Skeletal muscle satellite cell (primary cell): Measurements from ENCODE around the gene AMDHD2.
"Not testable (repeated sequence)": the region's sequence is repeated elsewhere in the genome, so short reads cannot be mapped to it uniquely, and the experiment has no call there.

Source experiments
- H3K27me3 ChIP-seq: 2 replicates; pipeline ENCODE4 v1.7.0; 2013; ENCODE audit warnings: low read length; ENCODE audit not compliant: control insufficient read depth, insufficient read depth
- H3K36me3 ChIP-seq: 2 replicates; pipeline ENCODE4 v1.7.0; 2013; ENCODE audit warnings: mild to moderate bottlenecking, control low read depth, low read length; ENCODE audit not compliant: insufficient read depth
- H3K4me1 ChIP-seq: 2 replicates; pipeline ENCODE4 v1.7.0; 2013; ENCODE audit warnings: low read length; ENCODE audit not compliant: control insufficient read depth, insufficient read depth
- H3K4me2 ChIP-seq: 2 replicates; pipeline ENCODE4 v1.7.0; 2013; ENCODE audit warnings: mild to moderate bottlenecking, low read length
- H3K4me3 ChIP-seq: 2 replicates; pipeline ENCODE4 v1.7.0; 2013; ENCODE audit warnings: low read length
- H3K9ac ChIP-seq: 2 replicates; pipeline ENCODE4 v1.7.0; 2013; ENCODE audit warnings: mild to moderate bottlenecking, low read depth, low read length, moderate library complexity
- H3K9me3 ChIP-seq: replicated peaks from 2 replicates; pipeline ENCODE4 v1.7.0; 2013; ENCODE audit warnings: mild to moderate bottlenecking, control low read depth, low read length

The AMDHD2 gene

DNA sequence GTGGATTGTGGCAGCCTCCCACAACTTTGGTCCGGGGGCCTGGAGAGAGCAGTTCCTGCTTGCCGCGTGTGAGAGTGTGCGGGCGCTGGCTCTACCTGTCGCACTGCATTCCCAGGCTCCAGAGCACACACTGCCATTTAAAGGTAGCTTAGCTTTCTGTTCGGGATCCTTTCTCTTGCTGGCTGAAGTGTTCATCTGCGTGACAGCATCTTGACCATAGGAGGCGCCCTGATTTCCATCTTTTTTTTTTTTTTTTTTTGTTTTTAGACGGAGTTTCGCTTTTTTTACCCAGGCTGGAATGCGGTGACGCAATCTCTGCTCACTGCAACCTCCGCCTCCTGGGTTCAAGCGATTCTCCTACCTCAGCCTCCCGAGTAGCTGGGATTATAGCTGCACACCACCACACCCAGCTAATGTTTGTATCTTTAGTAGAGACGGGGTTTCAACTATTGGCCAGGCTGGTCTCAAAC lies 31.3 kb downstream of the AMDHD2 start:
- H3K4me2 ChIP-seq, H3K9me3 ChIP-seq, H3K9ac ChIP-seq, H3K4me3 ChIP-seq, H3K4me1 ChIP-seq, H3K27me3 ChIP-seq, H3K36me3 ChIP-seq: not testable (repeated sequence)

DNA sequence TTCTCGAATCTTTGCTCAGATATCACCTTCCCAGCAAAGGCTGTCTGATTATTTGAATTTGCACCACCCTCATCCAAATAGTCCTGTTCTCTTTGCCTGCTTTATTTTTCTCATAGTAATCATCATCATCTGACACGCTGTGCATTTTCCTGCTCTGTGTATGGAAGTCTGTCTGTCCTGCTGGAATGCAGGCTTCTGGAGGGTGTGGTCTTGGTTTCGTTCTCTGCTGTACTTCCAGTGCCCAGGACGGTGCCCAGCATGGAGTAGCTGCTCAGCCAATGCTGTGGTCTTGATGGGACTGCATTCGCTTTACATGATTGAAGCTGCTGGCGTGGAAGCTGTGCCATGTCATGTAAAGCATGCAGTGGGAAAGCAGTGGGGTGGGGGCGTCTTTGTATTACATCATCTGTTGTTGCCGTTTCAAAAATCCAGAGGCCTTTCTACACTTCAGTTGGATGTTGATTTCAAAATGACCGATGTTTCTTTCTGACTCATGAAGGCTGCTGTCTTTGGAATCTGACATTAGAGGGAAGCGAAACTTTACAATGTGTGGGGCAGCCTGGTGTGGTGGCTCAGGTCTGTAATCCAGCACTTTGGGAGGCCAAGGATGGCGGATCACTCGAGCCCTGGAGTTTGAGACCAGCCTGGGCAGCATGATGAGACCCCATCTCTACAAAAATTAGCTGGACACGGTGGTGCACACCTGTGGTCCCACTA lies 34.7 kb downstream of the AMDHD2 start:
- not testable (repeated sequence) for H3K4me1 ChIP-seq, H3K4me2 ChIP-seq, H3K36me3 ChIP-seq, H3K4me3 ChIP-seq, H3K9me3 ChIP-seq, H3K9ac ChIP-seq, H3K27me3 ChIP-seq

DNA sequence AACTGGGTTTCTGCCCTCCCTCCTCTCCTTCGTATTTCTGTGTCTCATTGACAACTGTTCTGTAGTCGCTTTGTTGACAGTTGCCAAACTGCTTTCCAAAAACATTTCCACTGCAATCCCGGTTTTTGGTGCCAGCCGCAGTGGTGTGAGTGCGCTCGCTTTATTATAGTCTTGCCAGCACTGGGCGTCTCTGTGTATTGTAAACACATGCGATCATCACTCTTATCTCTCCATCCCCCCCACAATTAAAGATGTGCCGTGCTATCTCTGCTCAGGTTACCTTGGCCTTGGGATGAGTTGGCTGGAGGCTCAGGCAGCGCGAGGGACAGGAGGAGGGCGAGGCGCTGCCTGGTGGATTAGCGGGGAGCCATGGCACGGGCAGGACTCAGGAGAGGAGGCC lies 37.0 kb downstream of the AMDHD2 start:
- H3K36me3 ChIP-seq, H3K27me3 ChIP-seq, H3K4me3 ChIP-seq, H3K4me2 ChIP-seq, H3K4me1 ChIP-seq, H3K9me3 ChIP-seq, H3K9ac ChIP-seq: not testable (repeated sequence)

DNA sequence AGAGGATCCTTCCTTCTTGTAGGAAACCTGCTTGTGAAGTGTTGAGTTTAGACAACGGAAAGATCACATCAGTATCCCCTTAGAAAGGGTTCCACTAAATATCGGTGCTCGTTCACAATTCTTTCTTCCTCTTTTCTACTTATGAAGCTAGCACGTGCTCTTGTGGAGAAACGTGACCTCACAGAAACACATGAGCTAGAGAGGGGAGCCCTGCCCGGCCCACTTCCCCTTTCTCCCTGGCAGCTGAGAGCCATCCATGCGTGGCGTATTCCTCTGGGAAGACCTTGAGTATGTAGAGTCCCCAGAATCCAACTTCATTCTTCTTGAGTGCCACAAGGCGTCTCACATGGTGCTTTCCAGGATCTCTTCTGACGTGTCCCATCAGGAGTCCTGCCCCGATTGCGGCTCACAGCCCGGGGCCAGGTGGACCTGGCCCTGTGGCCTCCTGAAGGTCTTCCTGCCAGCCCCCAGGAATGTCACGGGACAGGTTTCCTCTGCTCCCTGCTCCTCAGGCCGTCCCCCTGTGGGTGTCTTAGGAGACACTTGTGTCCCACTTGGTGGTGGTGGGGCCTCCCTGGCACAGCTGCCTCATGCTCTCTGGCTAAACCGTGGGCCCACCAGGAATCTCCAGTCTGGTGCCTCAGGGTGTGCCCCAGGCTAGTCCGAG lies 40.1 kb downstream of the AMDHD2 start:
- H3K27me3 ChIP-seq, H3K9ac ChIP-seq, H3K4me2 ChIP-seq, H3K9me3 ChIP-seq, H3K4me3 ChIP-seq, H3K36me3 ChIP-seq, H3K4me1 ChIP-seq: not testable (repeated sequence)

DNA sequence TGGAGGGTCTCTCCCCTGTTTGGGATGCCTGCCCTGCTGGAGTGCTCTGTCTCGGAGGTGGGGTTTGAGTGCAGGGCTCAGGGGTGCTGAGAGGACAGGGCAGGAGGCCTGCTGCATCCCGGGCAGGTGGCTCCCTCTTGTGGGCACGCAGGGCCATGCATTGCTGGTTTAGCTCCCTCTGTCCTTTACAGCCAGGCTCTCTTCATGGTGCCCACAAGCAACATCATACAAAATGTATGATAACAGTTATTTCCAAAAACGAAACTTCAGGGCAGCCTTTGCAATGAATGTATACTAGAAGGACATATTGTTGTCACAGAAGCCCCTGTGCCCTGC lies 40.6 kb downstream of the AMDHD2 start:
- not testable (repeated sequence) for H3K27me3 ChIP-seq, H3K9ac ChIP-seq, H3K4me1 ChIP-seq, H3K9me3 ChIP-seq, H3K4me3 ChIP-seq, H3K4me2 ChIP-seq, H3K36me3 ChIP-seq

DNA sequence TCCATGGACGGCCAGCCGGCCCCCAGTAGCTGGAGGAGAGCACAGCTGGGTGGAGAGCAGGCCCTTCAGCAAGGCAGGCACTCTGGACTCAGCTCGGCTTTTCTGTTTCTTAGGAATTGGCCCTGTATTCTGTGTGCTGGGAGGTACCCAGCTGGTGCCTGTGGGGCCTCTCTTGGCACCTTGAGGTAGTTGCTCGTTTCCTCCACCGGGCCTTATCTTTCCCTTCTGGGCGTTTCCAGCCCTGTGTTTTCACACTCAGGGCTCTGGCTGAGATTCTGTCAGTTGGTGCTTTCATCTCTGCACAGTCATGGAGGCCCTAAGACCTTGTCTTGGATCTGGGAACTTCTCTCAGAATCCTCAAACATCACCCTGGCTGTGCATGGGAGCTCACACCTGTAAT lies 47.3 kb downstream of the AMDHD2 start:
- H3K36me3 ChIP-seq, H3K4me1 ChIP-seq, H3K9me3 ChIP-seq, H3K4me3 ChIP-seq, H3K4me2 ChIP-seq, H3K27me3 ChIP-seq, H3K9ac ChIP-seq: not testable (repeated sequence)

DNA sequence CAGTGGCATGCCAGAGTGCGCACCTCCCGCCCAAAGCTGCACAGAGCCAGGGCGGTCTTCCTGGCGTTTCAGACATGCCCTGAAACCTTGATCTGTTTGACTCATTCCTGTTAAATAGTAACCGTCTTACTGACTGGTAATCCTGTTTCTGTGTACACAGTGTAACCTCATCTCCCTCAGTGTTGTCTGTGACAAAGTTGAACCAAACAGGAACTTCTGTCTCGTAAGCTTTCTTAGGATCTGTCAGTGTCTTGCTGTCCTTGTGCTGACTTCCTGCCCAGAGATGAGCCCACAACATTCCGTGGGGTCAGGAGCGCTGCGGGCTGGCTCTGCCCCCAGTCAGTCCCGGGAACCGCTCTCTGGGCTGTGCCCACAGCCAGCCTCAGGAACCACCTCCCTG lies 48.4 kb downstream of the AMDHD2 start:
- H3K9me3 ChIP-seq, H3K36me3 ChIP-seq, H3K9ac ChIP-seq, H3K4me2 ChIP-seq, H3K4me3 ChIP-seq, H3K4me1 ChIP-seq, H3K27me3 ChIP-seq: not testable (repeated sequence)

DNA sequence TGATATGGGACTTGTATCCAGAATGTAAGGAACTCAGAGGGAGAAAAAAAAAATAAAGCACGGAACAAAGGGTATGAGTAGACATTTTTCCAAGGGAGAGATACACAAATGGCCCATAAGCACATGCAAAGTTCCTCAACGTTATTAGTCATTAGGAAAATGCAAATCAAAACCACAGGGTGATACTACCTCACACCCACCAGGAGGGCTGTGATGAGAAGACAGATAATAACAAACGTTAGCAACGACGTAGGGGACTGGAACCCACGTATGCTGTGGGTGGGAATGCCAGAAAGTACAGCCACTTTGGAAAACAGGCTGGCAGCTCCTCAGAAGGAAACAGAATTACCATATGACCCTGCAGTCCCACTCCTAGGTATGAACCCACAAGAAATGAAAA lies 52.5 kb downstream of the AMDHD2 start:
- H3K9me3 ChIP-seq, H3K4me1 ChIP-seq, H3K4me3 ChIP-seq, H3K4me2 ChIP-seq, H3K27me3 ChIP-seq, H3K9ac ChIP-seq, H3K36me3 ChIP-seq: not testable (repeated sequence)

DNA sequence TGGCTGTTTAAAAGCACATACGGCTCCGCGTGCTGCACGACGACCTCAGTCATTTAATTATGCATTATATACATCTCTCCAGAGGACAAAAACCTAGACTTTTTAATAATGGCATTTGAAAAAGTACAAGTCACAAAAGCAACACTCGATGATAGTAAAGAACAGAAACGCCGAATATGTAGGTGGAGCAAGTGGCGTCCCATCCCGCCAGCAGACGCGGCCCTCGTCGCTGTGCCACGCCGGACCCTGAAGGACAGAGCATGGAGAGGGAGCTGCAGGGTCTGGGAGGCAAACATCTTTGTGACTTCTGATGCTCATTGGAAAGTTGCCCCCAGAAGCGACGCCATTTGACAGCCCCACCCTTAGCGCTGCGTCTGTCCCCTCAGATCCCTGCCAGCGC lies 55.7 kb downstream of the AMDHD2 start:
- H3K4me3 ChIP-seq, H3K4me1 ChIP-seq, H3K27me3 ChIP-seq, H3K9me3 ChIP-seq, H3K9ac ChIP-seq, H3K4me2 ChIP-seq, H3K36me3 ChIP-seq: not testable (repeated sequence)

DNA sequence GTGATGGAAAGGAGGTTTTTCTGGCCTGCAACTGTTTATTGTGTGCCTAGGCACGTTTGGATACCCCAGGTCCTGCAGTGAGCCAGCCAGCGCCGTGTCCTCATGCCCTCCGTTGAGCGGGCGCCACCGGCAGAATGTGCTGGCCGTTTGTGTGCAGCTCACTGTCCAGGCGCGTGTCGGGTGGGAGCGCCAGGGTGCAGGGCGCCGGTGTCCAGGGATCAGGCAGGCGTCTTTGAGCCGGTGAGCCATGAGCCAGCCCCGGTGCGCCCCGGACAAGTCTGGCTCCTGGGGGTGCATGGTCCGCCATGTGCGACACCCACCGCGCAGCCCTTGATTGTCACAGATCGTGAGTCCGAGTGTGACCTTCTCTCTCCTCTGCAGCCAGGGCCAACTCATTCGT lies 56.9 kb downstream of the AMDHD2 start:
- H3K36me3 ChIP-seq, H3K4me3 ChIP-seq, H3K27me3 ChIP-seq, H3K9ac ChIP-seq, H3K4me1 ChIP-seq, H3K4me2 ChIP-seq, H3K9me3 ChIP-seq: not testable (repeated sequence)

DNA sequence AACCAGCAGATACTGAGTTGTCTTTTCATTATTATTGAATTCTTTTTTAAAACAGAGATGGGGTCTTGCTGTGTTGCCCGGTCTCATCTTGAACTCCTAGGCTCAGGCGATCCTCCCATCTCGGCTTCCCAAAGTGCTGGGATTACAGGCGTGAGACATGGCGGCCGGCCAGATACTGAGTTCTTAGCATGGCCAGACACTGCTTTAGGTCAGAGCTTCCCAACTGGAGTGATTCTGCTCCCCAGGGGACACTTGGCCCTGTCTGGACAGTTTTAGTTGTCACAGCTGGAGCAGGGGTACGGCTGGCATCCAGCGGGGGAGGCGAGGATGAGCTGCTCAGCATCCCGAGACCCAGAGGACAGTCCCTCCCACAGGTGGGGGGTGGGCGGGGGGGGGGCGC lies 58.7 kb downstream of the AMDHD2 start:
- H3K4me1 ChIP-seq, H3K4me2 ChIP-seq, H3K9ac ChIP-seq, H3K36me3 ChIP-seq, H3K27me3 ChIP-seq, H3K4me3 ChIP-seq, H3K9me3 ChIP-seq: not testable (repeated sequence)

DNA sequence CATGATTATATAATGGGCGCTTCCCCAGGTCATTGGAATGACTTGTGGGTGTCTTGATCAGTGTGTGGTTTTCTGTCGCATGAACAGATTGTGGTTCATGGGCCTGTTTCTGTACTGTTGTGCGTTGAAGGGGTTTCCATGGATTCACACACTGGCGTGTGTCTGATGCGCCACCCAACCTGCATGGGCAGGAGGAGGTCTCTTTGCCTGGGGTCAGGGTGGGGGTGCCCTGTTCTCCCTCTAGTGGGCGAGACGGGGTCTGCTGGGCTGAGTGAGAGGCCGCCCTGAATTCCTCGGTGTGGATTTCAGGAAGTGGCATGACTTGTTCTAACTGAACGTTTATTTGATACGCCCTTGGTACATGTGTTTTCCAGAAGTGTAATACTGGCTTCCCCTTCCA lies 60.0 kb downstream of the AMDHD2 start:
- not testable (repeated sequence) for H3K36me3 ChIP-seq, H3K4me2 ChIP-seq, H3K9me3 ChIP-seq, H3K27me3 ChIP-seq, H3K4me1 ChIP-seq, H3K9ac ChIP-seq, H3K4me3 ChIP-seq
